GM19193 (cell line): ENCODE data around the gene MAPK9.

Experiments
- POLR2A ChIP-seq: IDR thresholded peaks from 4 replicates; pipeline ENCODE4 v1.6.1; 2011; ENCODE audit not compliant: insufficient read depth, insufficient read length; ENCODE audit errors: extremely low read depth

The MAPK9 gene

DNA sequence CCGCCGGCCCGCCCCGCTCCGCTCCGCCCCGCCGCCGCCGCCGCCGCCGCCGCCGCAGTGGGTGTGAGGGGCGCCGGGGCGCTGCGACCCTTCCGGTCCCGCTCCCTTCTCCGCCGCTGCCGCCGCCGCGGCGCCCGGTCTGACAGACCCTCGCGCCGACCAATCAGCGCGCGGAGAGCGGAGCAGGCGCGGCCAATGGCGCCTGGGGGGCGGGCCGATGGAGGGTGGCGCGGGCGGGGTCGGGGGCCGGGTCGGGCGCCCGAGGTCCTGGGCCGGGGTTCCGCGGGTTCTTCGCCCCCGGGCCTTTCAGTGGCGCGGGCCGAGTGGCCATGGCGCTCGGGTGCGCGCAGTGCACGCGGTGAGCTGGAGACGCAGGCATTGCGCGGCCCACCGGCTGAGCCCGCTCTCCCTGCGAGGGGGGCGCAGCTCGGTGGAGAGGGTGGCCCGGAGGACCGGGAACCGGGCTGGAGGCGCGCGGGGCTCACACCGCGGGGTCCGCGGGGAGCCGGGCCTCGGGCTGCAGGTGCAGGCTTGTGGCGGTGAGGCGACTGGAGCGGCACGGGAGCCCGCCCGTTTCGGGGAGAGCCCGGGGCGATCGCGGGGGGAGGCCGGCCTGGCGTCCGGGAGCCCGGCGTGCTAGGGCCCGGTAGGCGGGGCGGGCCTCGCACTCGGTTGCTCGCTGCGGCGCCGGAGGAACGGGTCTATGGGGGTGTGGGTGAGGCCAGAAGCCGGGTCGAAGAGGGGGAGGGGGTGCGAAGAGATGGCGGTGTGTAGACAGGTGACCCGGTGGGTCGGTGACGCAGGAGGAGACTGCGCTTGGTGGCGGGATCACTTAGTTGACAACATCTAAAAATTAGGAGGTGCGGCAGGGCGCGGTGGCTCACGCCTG, at the start of gene MAPK9:
MAPK9 (minus strand) TSS at position 141 of the 889 bp plus-strand sequence. CDS start 11,522 bp downstream, outside the sequence.
- peak; percentile 62 for TF ChIP-seq POLR2A

DNA sequence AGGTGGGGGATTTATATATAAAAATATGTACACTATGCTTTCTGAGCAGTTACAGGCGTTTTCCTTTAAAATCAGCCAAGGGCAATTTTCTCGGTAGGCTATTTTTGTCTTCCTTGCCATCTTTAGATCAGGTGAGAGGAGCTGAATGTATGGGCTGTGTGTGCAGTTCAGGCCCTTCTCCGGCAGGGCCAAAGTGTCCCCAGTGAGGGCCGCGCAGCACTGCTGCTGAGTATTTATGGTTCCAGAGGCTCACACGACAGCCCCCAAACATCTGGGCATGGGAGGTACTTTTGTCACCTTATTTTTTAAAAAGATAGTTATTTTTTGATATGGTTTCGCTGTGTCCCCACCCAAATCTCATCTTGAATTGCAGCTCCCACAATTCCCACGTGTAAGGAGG, 49.7 kb upstream of the MAPK9 start:
- TF ChIP-seq POLR2A = no peak

DNA sequence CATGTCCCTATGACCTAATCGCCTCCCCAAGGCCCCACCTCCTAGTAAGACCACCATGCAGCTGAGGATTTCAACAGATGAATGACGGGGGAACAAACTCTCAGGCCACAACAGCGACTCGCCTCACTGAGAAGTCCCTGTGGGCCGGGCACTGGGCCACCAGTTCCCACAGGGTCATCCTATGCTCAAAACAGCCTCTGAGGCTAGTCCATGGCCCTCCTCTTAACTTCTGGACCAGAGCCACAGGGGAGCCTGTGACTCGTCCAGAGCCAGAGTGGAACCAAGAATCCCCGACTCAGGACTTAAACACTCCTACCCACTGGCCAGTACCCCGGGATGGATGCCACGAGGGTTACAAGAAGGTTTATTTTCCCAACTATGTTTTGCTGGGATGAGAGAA, 49.0 kb upstream of the MAPK9 start:
- TF ChIP-seq POLR2A = no peak

DNA sequence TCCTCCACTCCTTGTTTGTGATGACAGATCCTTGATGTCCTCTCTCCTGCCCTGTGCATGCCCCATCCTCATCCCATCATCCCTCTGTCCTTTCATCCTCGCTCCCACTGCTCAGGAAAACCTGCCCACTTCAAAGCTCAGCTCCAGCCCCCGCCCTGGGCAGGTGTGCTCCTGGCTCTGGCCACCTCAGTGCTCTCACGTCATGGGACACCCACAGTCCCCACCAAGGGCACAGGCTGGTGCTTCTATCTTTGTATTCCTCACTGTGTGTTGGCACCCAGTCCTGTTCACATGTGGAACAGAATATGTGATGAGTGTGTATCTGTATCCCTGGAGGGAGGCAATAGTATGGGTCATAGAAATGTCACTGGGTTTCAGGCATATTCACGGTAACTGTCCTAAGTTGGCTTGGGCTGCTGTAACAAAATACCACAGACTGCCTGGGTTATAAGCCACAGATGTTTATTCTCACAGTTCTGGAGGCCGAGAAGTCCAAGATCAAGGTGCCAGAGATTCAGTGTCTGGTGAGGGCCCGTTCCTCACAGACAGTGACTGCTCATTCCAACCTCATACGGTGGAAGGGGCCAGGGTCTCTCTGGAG, 47.8 kb upstream of the MAPK9 start:
- no peak for TF ChIP-seq POLR2A

DNA sequence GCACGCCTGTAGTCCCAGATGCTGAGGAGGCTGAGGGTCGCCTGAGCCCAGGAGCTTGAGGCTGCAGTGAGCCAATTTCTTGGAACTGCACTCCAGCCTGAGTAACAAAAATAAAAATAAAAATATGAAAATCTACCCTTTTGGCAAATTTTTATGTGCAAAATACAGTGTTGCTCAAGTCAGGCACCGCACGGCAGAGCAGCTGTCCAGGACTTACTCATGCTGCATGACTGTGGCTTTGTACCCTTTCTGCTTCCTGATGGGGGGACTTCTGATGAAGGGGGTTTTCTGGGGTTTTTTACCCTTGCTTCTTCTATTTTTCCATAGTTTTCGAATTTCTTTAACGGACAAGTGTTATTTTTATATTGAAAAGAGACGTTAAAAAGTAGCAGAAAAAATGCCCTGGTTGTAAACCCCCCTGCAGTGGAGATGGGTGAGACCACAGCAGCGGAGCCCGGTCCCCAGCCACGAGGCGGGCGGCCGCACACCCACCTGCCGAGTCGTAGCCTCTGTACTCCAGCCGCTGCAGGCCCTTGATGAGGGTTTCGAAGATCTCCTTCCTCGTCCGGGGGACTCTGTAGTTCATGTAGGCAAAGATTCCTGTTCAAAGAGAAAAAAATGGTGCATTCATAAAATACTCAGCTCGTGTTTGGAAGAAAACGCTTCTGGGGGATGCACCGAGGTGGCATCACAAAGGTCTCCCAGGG, 46.3 kb upstream of the MAPK9 start:
- TF ChIP-seq POLR2A = no peak

DNA sequence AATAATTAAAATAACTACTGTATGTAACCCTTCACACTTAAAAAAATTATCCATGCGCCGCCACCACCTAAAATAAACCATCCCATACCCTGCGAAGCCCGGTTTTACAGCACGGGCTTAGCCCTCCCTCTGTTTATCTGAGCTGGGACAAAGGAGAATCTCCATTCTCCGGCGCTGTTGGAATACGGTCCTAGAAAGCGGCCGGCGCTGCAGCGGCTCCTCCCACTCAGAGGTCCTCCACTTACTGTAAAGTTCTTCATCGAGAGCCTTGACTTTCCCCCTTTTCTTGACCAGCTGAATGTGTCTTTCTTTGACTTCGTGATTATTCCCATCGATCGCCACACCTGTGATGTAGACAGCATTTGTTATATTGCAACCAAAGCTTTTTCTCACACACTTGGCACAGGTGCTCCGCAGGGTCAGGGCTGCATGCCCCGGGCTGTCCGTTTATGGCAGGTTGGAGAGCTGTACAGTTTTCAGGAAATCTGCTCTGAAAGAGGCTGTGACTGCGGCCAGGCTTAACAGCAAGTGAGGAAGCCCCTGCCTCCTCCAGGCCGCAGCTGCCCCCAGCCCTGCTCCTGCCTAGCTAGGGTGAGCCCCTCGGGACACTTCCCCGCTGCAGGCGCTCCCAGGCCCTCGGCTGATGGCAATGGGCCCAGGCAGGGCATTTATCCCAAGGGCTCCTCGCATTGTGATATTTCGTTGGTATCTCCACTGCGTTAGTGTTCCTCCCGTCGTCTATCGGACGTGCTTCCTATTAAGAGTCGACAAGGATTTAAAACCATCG, 44.5 kb upstream of the MAPK9 start:
- TF ChIP-seq POLR2A = no peak

DNA sequence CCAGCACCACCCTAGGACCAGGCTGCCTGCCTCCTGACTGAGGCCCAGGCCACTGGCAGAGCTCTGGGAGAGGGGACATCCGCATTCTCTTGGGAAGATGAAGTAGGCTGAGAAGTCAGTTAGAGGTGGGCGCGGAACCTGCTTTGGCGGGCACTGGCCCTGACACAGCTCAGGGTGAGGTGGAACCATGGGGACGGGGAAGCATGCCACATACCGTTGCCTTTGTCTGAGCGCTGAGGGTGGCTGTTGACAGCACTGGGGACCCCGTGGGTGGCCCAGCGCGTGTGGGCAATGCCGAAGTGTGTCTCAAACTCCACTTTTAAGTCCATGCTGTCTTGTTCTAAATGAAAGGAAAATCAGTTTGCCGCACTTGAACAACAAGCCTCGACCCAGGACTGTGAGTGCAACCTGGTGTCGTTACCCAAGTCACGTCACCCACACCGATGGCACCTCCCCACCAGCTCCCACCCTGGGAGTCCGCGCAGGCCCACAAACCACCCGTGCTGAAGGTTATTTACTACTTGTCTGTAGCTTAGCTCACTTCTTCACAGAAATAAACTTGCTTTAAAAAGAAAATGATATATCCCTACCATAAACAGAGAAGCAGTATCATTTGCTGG, 43.8 kb upstream of the MAPK9 start:
- TF ChIP-seq POLR2A = no peak

DNA sequence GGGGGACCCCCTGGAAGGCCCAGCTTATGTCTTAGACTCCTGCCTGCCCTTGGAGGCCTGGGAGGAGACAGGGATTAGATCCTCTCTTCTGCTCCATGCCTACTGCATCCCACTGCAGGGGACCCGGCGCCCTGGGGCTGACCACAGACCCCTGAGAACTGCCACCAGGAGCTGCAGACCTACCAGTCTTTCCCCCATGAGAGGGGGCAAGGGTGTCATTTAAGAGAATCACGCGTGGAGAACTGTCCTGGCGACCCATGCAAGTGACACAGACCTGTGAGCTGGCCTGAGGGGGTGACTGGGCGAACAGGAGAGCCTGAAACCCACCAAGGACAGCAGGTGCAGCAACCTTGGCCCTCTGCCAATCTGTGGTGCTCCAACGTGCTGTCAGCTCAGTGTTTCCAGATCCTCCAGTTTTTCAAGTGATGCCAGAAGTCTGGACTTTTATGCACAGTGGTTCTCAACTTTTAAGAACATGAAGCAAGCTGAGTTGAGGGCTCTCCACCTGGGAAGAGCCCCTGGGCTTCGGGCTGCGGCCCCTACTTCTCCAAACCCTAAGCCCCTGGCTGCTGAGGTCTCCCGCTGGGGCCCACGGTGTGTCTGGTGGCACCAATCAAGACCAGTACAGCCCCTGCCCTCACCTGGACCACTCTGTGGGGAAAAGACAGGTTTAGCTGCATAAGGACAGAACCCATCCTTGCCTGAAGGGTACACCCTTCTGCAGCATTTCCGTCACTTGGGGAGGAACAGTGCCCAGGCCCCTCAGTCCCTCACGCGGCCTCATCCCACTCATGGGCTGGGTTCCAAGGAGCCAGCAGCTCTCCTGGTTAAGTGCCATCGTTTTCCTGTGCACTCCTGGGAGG, 43.1 kb upstream of the MAPK9 start:
- no peak for TF ChIP-seq POLR2A

DNA sequence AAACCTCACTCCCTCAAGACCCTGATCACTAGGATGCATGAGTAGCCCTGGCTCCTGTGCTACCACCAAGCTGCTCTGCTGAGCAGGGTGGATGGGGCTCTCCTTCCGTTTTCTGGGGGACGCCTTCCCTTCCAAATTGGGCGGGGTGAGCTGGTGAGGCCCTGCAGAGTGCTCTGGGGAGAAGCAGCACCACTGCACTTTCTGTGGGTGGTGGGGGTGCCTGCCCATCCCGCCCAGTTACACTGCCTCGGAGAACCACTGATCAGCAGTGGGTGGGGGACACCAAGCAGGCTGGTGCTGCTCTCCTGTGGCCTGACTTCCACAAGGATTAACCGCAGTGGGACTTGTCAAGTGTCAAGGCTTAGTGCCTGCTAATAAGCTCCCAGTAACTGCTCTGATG, 42.3 kb upstream of the MAPK9 start:
- TF ChIP-seq POLR2A = no peak

DNA sequence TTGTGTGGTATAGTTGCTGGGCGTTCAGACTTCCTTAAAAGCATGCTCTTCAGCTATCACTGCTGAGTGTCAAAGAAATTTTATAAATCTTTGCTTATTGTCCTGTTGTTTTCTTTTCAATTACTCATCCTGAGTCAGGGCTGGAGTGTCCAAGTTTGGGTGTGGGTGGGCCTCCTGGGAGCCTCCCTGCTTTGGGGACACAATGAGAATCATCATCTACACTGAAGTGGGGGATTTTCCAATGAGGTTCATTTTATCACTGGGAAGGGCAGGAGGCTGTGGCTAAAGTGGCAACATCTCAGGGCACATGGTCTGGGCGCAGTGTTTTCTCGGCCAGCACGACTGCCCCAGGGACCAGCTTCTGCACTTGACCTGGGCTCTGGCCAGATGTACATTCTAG, 41.8 kb upstream of the MAPK9 start:
- no peak for TF ChIP-seq POLR2A

DNA sequence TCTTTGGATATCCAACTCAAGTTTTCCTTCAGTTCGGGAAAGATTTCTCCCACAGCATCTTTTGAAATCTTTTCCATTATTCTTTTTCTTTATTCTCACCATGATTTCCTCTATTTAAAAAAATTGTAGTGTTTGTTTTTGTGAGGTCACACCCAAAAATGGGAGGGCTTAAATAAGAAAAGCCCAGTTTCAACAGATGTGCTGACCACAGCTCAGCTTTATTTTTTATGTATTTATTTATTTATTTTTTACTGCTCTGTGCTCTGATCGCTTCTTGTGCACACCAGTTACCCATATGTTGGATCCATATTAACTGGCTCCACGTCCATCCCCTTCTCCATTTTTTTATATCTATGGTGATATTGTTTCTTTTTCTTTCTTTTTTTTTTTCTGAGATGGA, 41.0 kb upstream of the MAPK9 start:
- no peak for TF ChIP-seq POLR2A

DNA sequence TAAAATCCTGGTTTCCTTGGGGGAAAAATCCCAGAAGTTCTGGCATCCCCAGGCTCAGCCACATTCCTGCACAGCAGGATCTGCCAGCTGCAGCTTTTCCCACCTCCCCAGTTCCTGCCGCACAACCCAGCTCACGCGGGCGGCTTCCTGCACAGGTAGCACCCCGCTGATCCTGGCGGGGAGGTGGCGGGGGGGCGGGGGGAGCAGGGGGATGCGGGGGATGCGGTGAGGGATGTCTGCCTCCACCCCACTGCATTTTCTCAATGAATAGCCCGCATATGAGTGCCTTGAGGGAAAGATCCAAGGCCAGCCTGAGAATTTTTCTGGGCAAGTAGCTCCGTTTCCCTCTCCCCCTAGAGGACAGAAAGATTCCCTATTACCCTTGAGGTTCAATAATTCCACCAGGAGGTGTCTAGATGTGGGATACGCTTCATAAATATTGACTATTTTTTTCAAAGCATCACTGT, 40.2 kb upstream of the MAPK9 start:
- no peak for TF ChIP-seq POLR2A

DNA sequence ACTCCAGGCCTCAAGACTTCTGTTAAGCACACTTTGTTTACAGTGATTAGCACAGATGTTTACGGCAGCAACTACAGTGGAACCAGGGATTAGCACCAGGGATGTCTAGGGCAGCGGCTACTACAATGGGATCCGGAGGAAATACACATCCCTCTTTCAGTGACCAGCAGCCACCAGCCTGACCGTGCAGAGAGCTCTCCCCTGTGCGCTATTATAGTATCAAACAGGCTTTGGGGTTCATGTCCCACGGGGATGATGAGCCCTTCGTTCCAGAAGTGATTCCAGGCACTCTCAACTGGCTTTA, 39.7 kb upstream of the MAPK9 start:
- no peak for TF ChIP-seq POLR2A
